ENCODE data around the gene ASMTL.

DNA sequence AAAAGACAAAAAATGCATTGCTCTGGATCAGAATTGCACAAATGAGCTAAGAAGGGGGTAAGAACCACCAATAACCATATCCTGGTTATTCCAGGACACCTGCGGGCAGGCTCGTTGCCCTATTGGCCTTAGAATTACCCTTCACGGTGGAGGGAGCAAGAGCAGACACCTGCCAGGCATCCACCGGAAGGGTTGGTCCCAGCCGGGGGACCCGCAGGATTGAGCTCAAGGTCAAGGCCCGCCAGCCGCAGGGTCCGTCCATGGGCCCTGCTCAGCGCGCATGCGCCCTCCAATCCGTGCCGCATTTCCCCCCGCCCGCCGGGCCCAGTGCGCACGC, 61.4 kb downstream of the ASMTL start:
- TF ChIP-seq, protein P1, sequence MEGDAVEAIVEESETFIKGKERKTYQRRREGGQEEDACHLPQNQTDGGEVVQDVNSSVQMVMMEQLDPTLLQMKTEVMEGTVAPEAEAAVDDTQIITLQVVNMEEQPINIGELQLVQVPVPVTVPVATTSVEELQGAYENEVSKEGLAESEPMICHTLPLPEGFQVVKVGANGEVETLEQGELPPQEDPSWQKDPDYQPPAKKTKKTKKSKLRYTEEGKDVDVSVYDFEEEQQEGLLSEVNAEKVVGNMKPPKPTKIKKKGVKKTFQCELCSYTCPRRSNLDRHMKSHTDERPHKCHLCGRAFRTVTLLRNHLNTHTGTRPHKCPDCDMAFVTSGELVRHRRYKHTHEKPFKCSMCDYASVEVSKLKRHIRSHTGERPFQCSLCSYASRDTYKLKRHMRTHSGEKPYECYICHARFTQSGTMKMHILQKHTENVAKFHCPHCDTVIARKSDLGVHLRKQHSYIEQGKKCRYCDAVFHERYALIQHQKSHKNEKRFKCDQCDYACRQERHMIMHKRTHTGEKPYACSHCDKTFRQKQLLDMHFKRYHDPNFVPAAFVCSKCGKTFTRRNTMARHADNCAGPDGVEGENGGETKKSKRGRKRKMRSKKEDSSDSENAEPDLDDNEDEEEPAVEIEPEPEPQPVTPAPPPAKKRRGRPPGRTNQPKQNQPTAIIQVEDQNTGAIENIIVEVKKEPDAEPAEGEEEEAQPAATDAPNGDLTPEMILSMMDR (IDR thresholded peaks at IDR 0.05) = no peak
- no peak for TF ChIP-seq POLR2A (IDR thresholded peaks at IDR 0.05)
